ENCODE results near the gene SNRNP35.
"Not testable (repeated sequence)": the region's sequence is repeated elsewhere in the genome, so short reads cannot be mapped to it uniquely, and the experiment has no call there.

The SNRNP35 gene

DNA sequence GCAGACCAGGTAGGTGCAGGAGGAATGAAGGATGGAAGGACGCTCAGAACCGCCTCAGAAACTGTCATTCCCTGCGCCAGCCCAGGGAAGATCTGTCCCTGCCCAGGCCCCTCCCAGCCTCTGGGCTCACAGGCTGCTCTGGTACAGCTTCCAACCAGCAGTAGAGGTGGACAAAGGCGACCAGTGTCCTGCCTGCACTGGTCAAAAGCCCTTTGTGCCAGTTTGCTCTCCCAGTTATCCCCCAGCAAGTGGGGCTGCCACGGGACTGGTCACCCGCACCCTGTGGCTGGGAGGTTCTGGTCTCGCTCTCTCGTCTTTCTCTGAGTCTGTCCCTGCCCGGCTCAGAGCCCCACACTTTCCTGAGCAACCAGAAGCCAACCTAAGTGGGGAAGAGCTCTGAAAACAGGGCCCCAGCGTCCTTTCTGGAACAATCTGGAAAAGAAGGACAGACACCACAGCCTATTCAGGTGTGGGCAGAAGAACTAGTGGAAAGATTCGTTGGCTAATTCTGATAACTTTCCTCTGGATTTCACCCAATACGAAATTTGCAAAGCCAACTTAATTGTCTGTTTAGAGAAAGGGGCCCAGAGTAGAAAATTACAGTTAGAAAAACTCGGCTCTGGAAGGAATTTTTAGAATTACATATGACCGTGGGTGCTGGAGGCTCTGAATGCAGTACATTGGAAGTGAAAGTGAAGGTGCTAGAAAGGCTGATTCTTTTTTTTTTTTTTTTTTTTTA lies 21.7 kb downstream of the SNRNP35 start:
- ATAC-seq (ENCODE audit: insufficient read depth, low read depth) (no peak), DNase-seq (no peak)
- Histone ChIP-seq H3K9ac (ENCODE audit: low read depth, low read length) (no peak overlapping the region), H3K79me2 (ENCODE audit: insufficient read depth, low read length) (no peaks in the 10 kb centered on the region), H4K20me1 (ENCODE audit: insufficient read depth, low read length) (no peaks in the 10 kb centered on the region), H3K9me3 (ENCODE audit: insufficient read depth, low read length, severe bottlenecking) (no peaks in the 10 kb centered on the region), H2AFZ (ENCODE audit: low read depth, low read length) (no peak overlapping the region), H3K27ac (ENCODE audit: low read length) (no peak overlapping the region), H3K4me2 (ENCODE audit: insufficient read depth, low read length) (no peak overlapping the region), H3K36me3 (ENCODE audit: insufficient read depth, low read length) (0 out of 2 replicates have a peak, but pooled peaks cover 5% of the 10 kb centered on the region), H3K4me3 (ENCODE audit: low read depth in 1 of 2, low read length in 2 of 2) (no peak overlapping the region), H3K27me3 (ENCODE audit: insufficient read depth, low read length, poor library complexity) (no peaks in the 10 kb centered on the region), H3K4me1 (ENCODE audit: insufficient read depth, low read length) (peaks cover 17% of the 10 kb centered on the region)
- TF ChIP-seq, protein P1, sequence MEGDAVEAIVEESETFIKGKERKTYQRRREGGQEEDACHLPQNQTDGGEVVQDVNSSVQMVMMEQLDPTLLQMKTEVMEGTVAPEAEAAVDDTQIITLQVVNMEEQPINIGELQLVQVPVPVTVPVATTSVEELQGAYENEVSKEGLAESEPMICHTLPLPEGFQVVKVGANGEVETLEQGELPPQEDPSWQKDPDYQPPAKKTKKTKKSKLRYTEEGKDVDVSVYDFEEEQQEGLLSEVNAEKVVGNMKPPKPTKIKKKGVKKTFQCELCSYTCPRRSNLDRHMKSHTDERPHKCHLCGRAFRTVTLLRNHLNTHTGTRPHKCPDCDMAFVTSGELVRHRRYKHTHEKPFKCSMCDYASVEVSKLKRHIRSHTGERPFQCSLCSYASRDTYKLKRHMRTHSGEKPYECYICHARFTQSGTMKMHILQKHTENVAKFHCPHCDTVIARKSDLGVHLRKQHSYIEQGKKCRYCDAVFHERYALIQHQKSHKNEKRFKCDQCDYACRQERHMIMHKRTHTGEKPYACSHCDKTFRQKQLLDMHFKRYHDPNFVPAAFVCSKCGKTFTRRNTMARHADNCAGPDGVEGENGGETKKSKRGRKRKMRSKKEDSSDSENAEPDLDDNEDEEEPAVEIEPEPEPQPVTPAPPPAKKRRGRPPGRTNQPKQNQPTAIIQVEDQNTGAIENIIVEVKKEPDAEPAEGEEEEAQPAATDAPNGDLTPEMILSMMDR (IDR thresholded peaks at IDR 0.05; ENCODE audit: borderline replicate concordance, extremely low read depth, low read length, poor library complexity, severe bottlenecking) = no peak
- no peak for TF ChIP-seq EZH2 (IDR thresholded peaks at IDR 0.05; ENCODE audit: borderline replicate concordance, low read depth, low read length, severe bottlenecking)

DNA sequence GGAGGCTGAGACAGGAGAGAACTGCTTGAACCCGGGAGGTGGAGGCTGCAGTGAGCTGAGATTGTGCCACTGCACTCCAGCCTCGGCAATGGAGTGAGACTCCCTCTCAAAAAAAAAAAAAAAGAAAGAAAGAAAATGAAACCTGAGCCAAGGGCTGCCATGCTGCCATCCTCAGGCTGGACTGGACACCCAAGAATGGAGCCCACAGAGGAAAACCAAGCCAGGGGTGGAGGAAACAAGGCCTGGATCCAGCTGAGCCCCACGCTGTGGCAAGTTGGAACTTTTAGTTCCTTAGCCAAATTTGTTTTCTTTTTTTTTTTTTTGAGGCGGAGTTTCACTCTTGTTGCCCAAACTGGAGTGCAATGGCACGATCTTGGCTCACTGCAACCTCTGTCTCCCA lies 23.3 kb downstream of the SNRNP35 start:
- not testable (repeated sequence) for H3K4me2 ChIP-seq (ENCODE audit: insufficient read depth, low read length); H2AFZ ChIP-seq (ENCODE audit: low read depth, low read length); H3K36me3 ChIP-seq (ENCODE audit: insufficient read depth, low read length); H3K79me2 ChIP-seq (ENCODE audit: insufficient read depth, low read length); DNase-seq; H3K9me3 ChIP-seq (ENCODE audit: insufficient read depth, low read length, severe bottlenecking); H3K27me3 ChIP-seq (ENCODE audit: insufficient read depth, low read length, poor library complexity); H3K9ac ChIP-seq (ENCODE audit: low read depth, low read length); H3K4me3 ChIP-seq (ENCODE audit: low read depth in 1 of 2, low read length in 2 of 2); ATAC-seq (ENCODE audit: insufficient read depth, low read depth); H3K27ac ChIP-seq (ENCODE audit: low read length); H4K20me1 ChIP-seq (ENCODE audit: insufficient read depth, low read length)
- peaks cover 17% of the 10 kb centered on the region for H3K4me1 ChIP-seq (ENCODE audit: insufficient read depth, low read length)

DNA sequence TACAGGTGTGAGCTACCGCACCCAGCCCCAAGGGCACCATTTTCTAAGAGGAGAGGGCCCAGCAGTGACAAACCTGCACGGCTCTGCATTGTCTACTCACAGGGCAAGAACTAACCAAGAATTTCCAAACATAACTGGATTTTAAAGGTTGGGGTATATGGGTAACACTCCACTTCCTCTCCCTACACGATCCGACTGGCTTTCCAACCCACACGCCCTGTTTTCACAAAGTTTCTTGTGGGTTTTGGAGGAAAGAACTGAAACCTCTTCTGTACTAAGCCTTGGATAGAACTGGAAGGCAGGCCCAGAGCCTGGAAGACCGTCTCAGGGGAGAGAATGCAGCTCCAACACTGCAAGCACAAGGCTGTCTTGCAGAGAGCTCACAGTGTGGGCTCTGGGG lies 24.9 kb downstream of the SNRNP35 start:
- no peaks in the 10 kb centered on the region for H3K27me3 ChIP-seq (ENCODE audit: insufficient read depth, low read length, poor library complexity)
- no peak overlapping the region for H3K4me3 ChIP-seq (ENCODE audit: low read depth in 1 of 2, low read length in 2 of 2)
- H3K79me2 ChIP-seq (ENCODE audit: insufficient read depth, low read length) = no peaks in the 10 kb centered on the region
- H3K36me3 ChIP-seq (ENCODE audit: insufficient read depth, low read length) = 0 out of 2 replicates have a peak, but pooled peaks cover 5% of the 10 kb centered on the region
- H3K27ac ChIP-seq (ENCODE audit: low read length) = peak overlapping the region; percentile 17; the same call in 1 of the 2 replicates
- peaks cover 17% of the 10 kb centered on the region for H3K4me1 ChIP-seq (ENCODE audit: insufficient read depth, low read length)
- ATAC-seq (ENCODE audit: insufficient read depth, low read depth) (no peak), DNase-seq (no peak)
- no peak overlapping the region for H3K4me2 ChIP-seq (ENCODE audit: insufficient read depth, low read length)
- no peak overlapping the region for H2AFZ ChIP-seq (ENCODE audit: low read depth, low read length)
- H3K9ac ChIP-seq (ENCODE audit: low read depth, low read length) = no peak overlapping the region
- no peaks in the 10 kb centered on the region for H3K9me3 ChIP-seq (ENCODE audit: insufficient read depth, low read length, severe bottlenecking)
- no peaks in the 10 kb centered on the region for H4K20me1 ChIP-seq (ENCODE audit: insufficient read depth, low read length)
- TF ChIP-seq EZH2 (IDR thresholded peaks at IDR 0.05; ENCODE audit: borderline replicate concordance, low read depth, low read length, severe bottlenecking) = no peak
- TF ChIP-seq, protein P1 (IDR thresholded peaks at IDR 0.05; ENCODE audit: borderline replicate concordance, extremely low read depth, low read length, poor library complexity, severe bottlenecking) = no peak

DNA sequence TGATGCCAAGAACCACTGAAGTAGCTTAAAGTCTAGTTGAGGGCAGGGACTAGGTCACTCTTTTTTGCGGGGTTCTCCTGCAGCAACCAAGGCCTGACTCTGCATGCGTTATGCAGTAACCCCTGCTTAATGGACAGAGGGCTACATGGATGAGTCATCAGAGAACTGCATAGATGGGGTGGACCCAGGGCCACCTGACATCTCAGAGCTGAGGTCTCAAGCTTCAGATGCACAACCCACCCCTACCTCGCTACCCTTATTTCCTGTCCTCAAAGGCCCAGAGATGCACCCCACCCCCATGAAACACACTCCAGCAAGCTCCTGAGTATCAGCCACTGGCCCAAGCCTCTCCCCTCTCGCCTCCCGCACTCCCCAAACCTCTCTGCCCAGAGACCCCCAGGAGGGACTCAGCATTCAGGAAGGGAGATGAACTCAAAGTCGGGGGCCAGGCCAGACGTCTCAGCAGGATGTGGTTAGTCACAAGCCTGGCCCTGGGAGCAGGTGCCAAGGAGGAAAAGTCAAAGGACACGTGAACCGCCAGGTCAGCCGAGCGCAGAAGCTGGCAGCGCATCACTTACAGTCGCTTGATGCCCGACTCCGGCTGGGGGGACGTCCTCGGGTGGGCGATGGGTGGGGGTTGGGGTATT lies 25.8 kb downstream of the SNRNP35 start:
- Histone ChIP-seq H3K79me2 (ENCODE audit: insufficient read depth, low read length) (no peaks in the 10 kb centered on the region), H3K4me1 (ENCODE audit: insufficient read depth, low read length) (peaks cover 17% of the 10 kb centered on the region), H4K20me1 (ENCODE audit: insufficient read depth, low read length) (no peaks in the 10 kb centered on the region), H3K27ac (ENCODE audit: low read length) (peak overlapping the region; percentile 4; the same call in 1 of the 2 replicates), H3K9ac (ENCODE audit: low read depth, low read length) (no peak overlapping the region), H3K9me3 (ENCODE audit: insufficient read depth, low read length, severe bottlenecking) (no peaks in the 10 kb centered on the region), H2AFZ (ENCODE audit: low read depth, low read length) (no peak overlapping the region), H3K36me3 (ENCODE audit: insufficient read depth, low read length) (0 out of 2 replicates have a peak, but pooled peaks cover 5% of the 10 kb centered on the region), H3K4me2 (ENCODE audit: insufficient read depth, low read length) (no peak overlapping the region), H3K27me3 (ENCODE audit: insufficient read depth, low read length, poor library complexity) (no peaks in the 10 kb centered on the region), H3K4me3 (ENCODE audit: low read depth in 1 of 2, low read length in 2 of 2) (no peak overlapping the region)
- DNase-seq = peak; percentile 76
- peak; percentile 84 for ATAC-seq (ENCODE audit: insufficient read depth, low read depth)
- no peak for TF ChIP-seq EZH2 (IDR thresholded peaks at IDR 0.05; ENCODE audit: borderline replicate concordance, low read depth, low read length, severe bottlenecking)
- TF ChIP-seq, protein P1 (IDR thresholded peaks at IDR 0.05; ENCODE audit: borderline replicate concordance, extremely low read depth, low read length, poor library complexity, severe bottlenecking) = no peak

Measured in DND-41 (cell line).